Fibroblast of peridontal ligament (primary cell): ENCODE measurements around the gene CASP4.
"Not testable (repeated sequence)": the region's sequence is repeated elsewhere in the genome, so short reads cannot be mapped to it uniquely, and the experiment has no call there.

ENCODE experiments used
- DNase-seq: peaks from one replicate; pipeline ENCODE4 v3.0.0-alpha.2; 2010; ENCODE audit errors: extremely low read depth

Gene CASP4

DNA sequence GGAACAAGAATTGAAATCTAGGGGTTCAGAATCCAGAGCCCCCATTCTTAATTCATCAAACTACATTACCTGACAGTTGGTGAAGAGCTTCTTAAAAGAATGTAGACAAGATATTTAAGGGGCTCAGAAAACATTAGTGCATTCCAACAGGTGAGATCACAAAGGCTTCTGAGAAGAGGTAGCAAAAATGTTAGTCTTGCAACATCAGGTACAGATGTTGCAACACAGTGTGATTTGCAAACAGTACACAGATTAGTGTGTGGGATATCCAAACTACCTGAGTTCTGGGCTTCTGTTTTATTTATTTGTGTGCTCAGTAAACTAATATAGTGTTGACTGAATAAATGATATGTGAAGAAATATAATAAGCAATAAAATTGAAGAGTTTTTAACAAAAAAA is 11.8 kb downstream of the CASP4 start:
- DNase-seq, result no peak

DNA sequence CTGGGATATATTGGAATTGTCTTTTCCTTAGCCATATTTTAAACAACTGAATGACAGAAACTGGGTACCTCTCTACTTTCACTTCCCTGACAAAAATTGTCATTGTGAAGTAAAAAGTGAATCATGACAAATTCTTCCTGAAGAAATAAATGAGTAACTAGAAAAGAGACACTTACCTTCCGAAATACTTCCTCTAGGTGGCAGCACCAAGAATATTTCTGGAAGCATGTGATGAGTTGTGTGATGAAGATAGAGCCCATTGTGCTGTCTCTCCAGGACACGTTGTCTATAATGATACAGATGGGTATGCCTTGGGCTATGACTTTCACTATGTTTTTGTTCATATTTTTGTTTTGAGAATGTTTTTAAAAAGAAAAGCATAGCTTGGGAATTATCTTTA is 21.5 kb downstream of the CASP4 start:
- peak; percentile 72 for DNase-seq

DNA sequence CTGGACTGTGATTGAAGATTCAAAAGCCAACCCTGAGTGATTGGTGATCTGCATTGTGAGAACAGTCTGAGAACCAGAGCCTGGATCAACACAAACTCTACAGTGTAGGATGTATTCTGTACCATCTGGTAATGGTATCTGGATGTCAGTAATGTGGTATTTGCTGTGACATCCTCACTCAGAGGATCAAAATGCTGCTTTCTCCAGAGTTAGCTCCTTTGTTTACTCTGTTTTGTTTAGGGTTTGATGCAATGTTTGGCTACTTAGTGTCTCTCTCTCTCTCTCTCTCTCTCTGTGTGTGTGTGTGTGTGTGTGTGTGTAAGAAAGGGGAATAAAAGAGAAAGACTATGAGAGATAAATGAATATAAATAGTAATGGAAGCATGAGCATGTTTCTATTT is 24.3 kb downstream of the CASP4 start:
- no peak for DNase-seq

DNA sequence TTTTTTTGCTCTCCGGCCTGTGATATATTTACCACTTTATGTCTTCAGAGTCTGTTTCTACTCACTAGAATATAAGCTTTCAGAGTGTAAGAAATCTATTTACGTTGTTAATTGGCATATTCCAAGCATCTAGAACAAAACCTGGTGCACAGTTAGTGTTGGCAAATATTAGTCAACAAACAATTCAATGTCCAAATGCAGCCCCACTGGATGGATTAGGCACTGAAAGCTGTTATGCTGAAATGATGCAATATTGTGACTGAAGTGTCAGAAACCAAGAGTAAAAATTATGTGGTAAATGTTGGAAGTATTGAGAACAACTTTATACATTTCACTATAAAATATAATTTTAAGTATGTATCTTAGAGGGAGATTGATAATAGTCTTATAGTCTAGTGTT is 24.8 kb downstream of the CASP4 start:
- no peak for DNase-seq

DNA sequence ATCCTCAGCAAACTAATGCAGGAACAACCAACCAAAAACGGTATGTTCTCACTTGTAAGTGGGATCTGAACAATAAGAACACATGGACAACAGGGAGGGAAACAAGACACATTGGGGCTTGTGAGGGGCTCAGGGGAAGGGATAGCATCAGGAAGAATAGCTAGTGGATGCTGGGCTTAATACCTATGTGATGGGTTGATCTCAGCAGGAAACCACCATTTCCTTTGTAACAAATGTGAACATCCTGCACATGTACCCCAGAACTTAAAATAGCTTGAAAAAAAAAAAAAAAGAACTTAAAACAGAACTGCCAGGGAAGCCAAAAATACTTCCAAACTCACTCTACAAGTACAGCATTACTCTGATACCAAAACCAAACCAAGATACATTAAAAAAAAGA is 33.8 kb downstream of the CASP4 start:
- no peak for DNase-seq

DNA sequence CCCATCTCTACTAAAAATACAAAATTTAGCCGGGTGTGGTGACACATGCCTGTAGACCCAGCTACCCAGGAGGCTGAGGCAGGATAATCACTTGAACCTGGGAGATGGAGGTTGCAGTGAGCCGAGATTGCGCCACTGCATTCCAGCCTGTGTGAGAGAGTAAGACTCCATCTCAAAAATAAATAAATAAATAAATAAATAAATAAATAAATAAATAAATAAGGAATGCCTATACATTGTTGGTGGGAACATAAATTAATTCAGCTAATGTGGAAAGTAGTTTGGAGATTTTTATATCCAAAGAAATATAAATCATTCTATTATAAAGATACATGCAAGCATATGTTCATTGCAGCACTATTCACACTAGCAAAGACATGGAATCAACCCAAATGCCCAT is 34.3 kb downstream of the CASP4 start:
- not testable (repeated sequence) for DNase-seq

DNA sequence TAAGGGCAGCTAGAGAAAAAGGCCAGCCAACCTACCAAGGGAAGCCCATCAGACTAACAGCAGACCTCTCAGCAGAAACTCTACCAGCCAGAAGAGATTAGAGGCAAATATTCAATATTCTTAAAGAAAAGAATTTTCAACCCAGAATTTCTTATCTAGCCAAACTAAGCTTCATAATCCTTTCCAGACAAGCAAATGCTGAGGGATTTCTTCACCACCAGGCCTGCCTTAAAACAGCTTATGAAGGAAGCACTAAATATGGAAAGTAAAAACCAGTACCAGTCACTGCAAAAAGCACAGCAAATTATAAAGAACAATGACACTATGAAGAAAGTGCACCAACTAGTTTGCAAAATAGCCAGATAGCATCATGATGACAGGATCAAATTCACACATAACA is 39.6 kb downstream of the CASP4 start:
- DNase-seq, result no peak

DNA sequence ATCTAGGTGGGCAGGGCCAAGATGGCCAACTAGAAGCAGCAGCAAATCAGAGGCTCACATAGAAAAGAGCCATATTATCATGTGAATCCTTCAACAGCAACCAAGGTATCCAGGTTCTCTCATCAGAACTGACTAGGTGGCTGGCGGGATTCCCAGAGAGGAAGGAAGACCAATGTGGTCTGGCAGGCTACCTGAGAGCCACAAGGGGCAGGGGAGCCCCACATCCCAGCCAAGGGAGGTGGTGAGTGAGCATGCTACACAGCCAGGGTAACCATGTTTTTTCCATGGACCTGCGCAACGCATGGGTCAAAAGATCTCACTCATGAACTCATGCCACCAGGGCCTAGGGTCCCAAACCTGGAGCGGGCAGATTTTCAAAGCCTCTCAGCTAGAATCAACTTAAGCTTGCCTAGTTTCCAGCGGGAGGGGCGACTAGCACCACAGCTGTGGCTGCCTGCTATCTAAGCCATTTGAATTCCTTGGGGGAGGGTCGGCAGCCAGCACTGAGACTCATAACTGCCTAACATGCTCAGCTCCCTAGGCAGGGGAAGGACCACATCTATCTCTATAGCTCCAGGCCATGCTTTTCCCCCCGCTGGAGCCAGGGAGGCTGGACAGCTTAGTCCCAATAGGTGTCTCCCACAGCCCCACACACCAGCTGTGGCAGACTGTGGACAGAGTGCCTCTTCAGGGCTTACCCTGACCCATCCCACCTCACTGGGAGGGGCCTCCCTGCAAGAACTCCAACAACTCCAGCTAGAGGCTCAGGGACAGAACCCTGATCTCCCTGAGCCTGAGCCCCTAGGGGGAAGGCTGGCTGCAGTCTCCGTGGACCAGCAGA is 41.4 kb downstream of the CASP4 start:
- no peak for DNase-seq

DNA sequence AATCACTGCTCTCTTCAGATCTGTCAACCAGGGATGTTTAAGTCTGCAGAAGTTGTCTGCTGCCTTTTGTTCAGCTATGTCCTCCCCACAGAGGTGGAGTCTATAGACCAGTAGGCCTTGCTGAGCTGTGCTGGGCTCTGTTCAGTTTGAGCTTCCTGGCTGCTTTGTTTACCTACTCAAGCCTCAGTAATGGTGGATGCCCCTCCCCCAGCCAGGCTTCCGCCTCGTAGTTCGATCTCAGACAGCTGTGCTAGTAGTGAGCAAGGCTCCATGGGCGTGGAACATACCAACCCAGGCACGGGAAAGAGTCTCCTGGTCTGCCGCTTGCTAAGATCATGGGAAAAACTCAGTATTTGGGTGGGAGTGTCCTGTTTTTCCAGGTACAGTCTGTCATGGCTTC is 42.5 kb downstream of the CASP4 start:
- DNase-seq, result no peak

DNA sequence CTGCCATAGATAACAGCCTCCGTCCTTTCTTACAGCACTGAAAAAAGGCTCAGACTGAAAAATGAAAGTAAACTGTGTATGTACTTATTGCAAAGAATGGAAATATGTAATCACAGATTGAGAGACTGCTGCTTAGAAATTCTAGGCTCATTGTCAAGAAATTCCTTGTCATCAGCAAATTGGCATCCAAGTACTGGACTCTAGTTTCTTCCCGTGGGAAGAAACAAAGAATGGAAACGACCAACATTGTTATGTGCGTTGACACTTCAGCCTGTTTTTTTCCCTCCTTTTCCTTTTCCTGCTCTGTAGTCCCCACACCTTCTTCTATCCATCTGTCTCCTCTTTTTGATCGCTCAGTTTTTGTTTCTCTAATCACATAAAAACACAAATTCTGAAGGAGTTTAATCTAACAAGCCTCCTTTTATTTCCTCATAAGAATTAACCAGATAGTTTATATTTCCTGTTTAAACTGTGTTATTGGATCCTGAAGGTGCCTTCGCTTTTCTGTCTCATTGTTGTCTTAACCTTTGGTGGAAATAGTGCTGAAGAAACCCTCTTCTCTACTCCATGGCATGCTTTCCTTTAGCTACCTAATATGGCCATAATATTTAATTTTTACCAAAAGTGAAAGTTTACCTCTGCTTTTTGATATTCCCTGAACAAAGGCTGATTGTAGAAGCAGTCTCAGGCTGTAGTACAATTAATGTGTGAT is 50.1 kb downstream of the CASP4 start:
- DNase-seq, result peak; percentile 96

DNA sequence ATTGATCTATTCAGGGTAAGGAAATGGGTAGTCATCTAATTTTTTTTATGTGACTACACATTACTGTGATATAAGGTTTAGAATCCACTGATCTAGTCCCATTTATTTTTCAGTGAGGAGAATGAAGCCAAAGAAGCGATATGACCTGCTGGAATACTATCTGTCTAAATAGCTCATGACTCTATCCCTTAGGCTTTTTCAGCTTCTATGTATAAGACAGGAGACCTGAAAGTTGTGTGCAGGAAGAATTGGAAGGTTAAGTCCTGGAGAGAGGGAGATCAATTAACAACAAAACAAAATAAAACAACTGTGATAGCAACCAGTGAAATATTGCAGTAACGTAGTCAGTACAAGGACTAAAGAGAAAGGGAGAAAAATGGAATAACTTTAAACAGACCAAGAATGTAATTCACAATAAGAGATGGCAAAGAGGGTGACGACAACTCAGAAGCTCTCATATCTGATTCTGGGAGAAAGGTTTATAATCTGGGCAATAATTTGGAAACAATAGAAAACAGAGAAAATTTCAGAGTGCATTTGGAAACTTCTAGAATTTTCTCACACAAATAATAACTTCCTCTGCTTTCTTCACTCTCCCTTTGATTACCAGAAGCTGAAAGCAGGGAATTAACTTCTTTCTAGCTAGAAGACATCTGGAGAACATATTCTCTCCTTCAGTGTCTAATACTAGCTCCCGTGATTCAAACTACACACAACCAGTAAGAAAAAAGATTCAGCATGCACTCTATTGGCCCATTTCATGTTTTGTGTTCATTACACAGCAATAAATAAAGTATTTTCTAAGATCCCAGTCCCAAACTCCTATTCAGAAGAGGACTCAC is 50.9 kb downstream of the CASP4 start:
- DNase-seq, result no peak

DNA sequence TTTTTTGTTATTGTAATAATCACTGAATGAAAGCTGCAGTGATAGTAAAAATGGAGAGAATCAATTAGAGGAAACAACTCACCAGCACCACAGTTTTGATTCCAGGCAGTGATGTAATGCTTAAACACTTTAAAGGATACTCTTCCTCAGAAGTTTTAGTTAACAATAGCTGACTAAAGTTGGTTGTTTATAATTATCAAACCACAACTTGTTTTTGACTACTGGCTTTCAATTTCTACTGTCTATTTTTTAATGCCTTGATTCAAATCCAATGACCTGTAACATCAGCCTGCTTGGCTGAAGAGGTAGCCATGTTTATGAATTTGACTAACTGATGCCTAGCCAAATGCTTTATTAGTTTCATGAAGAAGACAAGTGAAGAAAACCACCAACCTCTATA is 51.9 kb downstream of the CASP4 start:
- DNase-seq, result peak; percentile 44

DNA sequence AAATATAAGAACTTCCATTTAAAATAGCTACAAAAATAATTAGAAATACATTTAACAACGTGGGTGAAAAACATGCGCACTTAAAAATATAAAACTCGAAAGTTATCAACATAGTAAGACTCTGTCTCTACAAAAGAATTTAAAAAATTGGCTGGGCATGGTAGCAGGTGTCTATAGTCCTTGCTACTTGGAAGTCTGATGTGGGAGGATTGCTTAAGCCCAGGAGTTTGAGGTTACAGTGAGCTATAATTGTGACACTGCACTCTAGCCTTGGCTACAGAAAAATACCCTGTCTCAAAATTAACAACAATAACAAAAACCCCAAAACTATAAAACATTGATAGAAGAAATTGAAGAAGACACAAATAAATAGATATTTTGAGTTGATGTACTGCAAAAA is 56.3 kb downstream of the CASP4 start:
- no peak for DNase-seq

DNA sequence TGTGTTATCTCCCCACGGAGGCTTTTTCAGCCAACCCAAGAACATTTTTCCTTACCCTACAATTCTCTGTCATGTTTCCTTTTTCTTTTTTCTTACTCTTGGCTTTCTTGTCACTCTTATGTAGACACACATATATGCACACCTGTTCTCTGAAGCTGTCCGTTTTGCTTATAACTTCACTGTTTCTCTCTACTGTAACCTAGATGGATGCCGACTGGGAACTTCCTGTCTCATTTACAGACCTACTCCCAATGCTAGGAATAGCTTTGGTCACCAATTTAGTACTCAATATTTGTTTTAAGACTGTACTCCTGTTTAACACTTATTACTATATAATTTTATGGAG is 60.2 kb downstream of the CASP4 start:
- DNase-seq, result no peak

DNA sequence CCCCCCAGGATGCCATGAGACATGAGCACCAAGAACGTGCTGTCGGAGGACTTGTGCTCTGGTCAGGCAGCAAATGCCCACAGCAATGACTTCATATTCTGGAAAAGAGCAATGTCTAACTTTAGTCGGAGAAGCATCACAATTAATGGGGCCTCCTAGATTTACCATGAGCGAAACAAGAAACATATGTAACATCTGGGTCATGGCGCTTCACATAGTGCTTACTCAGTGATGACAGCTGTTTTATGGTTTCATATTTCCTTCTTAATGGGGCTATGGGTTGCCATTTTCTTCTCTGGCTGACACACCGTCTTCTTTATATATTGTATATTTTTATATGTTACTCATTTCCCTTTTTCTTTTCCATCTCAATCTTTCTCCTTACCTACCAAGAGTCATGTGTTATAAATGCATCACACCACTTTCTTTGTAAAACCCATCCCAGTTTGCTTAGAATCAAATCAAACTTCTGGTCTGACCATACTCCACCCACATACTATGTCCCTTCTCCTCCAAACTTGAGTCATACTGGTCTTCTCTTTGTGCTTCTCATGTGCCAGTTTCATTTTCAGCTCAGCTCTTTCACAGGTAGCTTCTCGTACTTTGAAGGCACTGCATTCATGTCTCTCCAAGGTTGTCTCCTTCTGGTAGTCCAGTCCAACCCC is 60.7 kb downstream of the CASP4 start:
- DNase-seq, result peak; percentile 89

DNA sequence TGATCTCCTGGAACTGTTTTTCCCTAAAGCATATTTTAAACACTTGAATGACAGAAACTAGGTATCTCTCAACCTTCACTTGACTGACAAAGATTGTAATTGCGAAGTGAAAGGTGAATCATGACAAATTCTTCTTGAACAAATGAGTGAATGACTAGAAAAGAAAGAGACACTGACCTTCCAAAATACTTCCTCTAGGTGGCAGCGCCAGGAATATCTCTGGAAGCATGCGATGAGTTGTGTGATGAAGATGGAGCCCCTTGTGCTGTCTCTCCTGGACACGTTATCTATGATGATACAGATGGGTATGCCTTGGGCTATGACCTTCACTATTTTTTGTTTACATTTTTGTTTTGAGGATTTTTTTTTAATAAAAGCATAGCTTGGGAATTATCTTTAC is 63.1 kb downstream of the CASP4 start:
- DNase-seq, result no peak

DNA sequence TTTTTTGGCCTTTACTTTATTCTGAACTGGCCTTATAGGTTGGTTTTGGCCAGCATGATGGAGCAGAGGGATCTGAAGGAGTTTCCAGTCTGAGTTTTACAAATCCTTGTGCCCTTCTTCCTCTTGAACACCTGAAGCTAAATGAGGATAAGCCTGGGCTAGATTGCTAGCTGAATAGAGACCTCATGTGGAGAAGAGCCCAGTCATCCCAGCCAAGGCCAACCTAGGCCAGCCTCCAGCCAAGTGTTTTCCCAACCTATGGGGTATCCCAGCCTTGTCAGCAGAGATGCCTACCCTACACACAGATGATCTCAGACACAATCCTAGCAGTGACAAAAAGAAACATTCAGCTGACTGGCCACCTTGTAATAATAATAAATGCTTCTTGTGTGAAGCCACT is 69.1 kb downstream of the CASP4 start:
- no peak for DNase-seq

DNA sequence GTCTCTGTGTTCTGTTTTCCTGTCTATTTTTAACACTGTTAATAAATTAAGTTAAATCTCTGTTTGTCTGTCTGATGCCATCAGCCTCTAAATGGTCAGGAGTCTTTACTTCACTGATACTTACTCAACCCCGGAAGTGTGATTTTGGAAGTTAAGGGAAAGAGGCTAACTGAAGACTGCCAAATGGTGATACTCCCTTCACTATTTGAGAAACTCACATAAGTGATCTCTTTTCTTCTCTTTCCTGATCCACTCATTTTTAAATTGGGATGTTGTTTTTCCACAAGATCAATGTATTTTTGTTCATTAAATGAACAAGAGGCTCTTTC is 69.7 kb downstream of the CASP4 start:
- peak; percentile 38 for DNase-seq

DNA sequence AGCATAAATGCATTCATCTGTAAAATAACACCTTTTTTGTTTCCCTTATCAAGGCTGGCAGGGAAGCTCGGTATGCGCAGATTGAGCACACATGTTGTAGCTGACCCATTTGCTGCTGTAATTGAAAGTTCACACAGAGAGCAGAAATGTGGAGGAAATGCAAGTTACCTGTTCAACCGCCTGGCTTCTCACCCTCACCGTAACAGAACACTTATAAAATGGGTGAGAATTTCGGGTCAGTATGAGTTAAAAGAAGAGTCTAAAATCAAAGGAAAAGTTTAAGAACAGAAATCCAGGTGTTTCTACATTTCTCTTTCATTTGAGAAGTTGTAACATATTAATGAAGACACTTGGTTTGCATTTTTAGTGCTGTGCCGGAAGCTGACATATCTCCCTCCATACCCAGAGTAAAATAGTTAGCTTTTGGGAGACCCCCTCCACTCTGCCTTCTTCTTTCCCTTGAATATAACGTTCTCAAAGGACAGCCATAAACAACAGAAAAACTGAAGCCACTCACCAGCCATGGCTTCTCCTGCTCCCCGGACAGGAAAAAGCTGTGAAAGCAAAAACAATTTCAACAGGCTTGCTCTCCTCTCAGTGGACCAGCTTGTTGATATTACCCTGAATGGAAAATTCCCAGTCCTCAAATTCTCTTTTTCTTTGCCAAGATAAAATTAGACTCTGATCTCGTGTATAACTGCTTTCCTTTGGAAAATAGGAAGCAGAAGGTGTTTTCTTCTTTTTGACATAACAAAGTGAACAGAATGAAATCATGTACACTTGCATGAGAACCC is 70.3 kb downstream of the CASP4 start, which contains the start of gene CASP12:
TSS of gene CASP12 (minus strand) at position 570 of the 794 bp plus-strand sequence.
- peak; percentile 57 for DNase-seq

DNA sequence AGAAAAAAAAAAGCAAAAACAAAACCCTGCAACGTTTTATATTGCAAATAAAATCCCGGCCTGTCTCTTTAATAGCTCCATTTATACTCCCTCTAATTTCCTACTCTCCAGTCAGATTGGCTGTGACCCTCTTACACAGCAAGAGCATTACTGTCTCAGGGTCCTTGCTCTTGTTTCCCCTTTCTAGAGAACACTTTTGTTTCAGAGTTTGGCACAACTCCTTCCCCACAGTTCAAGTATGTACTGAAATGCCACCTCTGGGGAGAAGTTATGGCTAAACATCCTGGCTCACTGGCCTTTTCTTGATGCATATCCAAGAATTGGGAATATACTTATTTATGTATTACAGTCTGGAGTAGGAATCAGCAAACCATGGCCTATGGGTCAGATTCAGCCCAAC is 72.7 kb downstream of the CASP4 start:
- peak; percentile 49 for DNase-seq

DNA sequence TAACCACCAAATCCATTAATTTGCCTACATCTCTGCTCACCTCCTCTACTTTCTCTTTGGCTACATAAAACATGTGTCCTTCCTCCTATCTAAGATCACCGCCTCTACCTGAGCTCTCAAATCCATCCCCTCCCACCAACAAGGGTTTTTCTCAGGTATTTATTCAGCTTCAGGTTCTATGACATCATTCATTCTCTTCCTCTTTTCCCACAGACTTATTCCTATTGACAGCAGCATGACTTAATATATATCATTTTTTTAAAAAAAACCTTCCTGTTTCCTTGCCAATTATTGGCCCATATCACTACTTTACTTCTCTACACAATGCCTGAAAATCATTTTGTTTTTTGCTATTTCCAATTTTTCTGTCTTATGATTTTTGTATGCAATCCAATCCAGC is 74.5 kb downstream of the CASP4 start:
- DNase-seq, result no peak
